ENCODE data around the gene TIAL1.

The TIAL1 gene

DNA sequence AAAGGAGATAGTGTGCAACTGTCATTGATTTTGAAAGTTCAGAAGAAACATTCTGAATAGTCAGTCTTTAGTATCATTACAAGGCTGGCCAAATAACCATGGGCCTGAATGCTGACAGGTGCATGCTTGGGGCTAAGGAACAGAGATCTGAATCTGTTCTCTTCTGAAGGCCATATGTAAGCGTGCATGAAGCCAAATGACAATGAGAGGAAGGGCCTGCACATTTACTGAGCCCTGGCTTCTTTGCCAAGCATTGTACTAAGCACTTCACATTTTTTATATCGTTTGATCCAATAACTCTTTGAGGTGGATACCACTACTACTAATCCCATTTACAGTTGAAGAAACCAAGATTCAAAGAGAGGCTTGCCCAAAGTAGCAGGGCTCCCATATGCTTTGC, 22.5 kb upstream of the TIAL1 start:
- Histone ChIP-seq H3K27me3 (replicated peaks; ENCODE audit: control insufficient read depth, insufficient read depth, low read length) (no peaks in the 10 kb centered on the region), H3K4me3 (replicated peaks; ENCODE audit: low read depth, low read length) (no peak overlapping the region), H3K36me3 (ENCODE audit: control insufficient read depth, insufficient read depth, low read length) (no peaks in the 10 kb centered on the region)
- no peak for DNase-seq (ENCODE audit: extremely low read depth, insufficient read length)
- TF ChIP-seq, protein P1, sequence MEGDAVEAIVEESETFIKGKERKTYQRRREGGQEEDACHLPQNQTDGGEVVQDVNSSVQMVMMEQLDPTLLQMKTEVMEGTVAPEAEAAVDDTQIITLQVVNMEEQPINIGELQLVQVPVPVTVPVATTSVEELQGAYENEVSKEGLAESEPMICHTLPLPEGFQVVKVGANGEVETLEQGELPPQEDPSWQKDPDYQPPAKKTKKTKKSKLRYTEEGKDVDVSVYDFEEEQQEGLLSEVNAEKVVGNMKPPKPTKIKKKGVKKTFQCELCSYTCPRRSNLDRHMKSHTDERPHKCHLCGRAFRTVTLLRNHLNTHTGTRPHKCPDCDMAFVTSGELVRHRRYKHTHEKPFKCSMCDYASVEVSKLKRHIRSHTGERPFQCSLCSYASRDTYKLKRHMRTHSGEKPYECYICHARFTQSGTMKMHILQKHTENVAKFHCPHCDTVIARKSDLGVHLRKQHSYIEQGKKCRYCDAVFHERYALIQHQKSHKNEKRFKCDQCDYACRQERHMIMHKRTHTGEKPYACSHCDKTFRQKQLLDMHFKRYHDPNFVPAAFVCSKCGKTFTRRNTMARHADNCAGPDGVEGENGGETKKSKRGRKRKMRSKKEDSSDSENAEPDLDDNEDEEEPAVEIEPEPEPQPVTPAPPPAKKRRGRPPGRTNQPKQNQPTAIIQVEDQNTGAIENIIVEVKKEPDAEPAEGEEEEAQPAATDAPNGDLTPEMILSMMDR (IDR thresholded peaks at IDR 0.05; ENCODE audit: insufficient read depth, low read length, poor library complexity, severe bottlenecking), result no peak

DNA sequence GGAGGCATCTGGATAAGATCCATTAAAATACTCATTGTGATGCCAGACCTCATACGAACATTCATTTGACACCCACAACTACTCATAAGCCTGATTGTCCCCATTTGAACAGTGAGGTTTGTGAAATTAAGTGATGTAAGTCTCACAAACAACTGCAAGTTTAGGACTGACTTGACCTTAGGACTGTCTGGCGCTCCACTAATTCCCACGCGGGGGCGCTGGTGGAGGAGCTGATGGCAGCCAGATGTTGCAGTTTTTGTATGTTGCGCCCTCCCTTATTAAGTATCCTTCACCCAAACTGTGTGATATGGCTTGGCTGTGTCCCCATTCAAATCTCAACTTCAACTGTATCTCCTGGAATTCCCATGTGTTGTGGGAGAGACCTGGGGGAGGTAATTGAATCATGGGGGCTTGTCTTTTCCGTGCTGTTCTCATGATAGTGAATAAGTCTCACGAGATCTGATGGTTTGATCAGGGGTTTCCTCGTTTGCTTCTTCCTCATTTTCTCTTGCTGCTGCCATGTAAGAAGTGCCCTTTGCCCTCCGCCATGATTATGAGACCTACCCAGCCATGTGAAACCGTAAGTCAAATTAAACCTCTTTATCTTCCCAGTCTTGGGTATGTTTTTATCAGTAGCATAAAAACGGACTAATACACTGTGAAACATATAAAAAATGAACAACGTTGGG, 20.3 kb upstream of the TIAL1 start:
- no peaks in the 10 kb centered on the region for H3K27me3 ChIP-seq (replicated peaks; ENCODE audit: control insufficient read depth, insufficient read depth, low read length)
- H3K4me3 ChIP-seq (replicated peaks; ENCODE audit: low read depth, low read length), result no peak overlapping the region
- H3K36me3 ChIP-seq (ENCODE audit: control insufficient read depth, insufficient read depth, low read length), result no peaks in the 10 kb centered on the region
- no peak for DNase-seq (ENCODE audit: extremely low read depth, insufficient read length)
- TF ChIP-seq, protein P1 (IDR thresholded peaks at IDR 0.05; ENCODE audit: insufficient read depth, low read length, poor library complexity, severe bottlenecking), result no peak

DNA sequence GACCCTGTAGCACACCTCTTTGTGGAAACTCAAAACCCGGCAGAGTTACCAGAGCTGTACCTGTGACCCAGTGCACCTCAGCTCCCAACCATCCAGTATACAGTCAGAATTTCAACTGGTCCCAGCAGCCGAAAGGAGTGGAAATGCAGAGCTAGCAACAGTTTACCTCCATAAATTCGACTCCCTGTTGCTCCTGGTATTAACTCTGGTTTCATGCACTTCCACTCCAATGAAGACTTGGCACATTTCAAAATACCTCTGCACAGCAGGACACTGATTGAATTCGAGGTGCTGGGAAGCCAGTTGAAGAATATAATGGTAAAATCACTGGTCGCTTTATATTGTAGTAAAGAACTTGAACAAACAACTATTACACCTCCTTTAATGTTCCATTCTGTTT, 17.9 kb upstream of the TIAL1 start:
- DNase-seq (ENCODE audit: extremely low read depth, insufficient read length), result no peak
- Histone ChIP-seq H3K36me3 (ENCODE audit: control insufficient read depth, insufficient read depth, low read length) (no peaks in the 10 kb centered on the region), H3K4me3 (replicated peaks; ENCODE audit: low read depth, low read length) (no peak overlapping the region), H3K27me3 (replicated peaks; ENCODE audit: control insufficient read depth, insufficient read depth, low read length) (no peaks in the 10 kb centered on the region)
- TF ChIP-seq, protein P1 (IDR thresholded peaks at IDR 0.05; ENCODE audit: insufficient read depth, low read length, poor library complexity, severe bottlenecking), result no peak

DNA sequence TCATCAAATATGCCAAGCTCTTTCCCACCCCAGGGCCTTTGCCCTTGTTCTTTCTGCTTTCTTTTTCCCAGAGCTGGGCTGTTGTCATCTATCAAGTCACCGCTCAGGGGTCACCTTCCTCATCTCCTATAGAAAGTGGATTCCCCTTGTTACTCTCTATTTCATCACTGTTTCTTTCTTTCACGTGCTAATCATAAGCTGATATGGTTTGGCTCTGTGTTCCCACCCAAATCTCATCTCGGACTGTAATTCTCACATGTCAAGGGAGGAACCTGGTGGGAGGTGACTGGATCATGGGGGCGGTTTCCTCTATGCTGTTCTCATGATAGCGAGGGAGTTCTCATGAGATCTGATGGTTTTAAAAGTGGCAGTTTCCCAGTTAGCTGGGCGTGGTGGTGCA, 17.0 kb upstream of the TIAL1 start:
- TF ChIP-seq, protein P1 (IDR thresholded peaks at IDR 0.05; ENCODE audit: insufficient read depth, low read length, poor library complexity, severe bottlenecking), result no peak
- DNase-seq (ENCODE audit: extremely low read depth, insufficient read length), result no peak
- no peak overlapping the region for H3K4me3 ChIP-seq (replicated peaks; ENCODE audit: low read depth, low read length)

DNA sequence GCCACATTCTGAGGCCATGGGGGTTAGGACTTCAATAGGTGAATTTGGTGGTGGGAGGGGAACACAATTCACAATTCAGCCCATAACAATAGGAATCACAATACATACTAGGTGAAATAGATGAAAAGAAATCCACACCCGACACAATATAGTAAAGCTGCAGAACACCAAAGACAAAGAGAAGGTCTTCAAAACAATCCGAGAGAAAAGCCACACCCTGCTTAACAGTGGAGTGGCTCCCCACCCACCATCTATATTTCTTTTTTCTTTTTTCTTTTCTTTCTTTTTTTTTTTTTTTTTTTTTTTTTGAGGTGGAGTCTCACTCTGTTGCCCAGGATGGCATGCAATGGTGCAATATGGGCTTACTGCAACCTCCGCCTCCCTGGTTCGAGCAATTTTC, 14.7 kb upstream of the TIAL1 start:
- TF ChIP-seq, protein P1 (IDR thresholded peaks at IDR 0.05; ENCODE audit: insufficient read depth, low read length, poor library complexity, severe bottlenecking), result no peak
- Histone ChIP-seq H3K27me3 (replicated peaks; ENCODE audit: control insufficient read depth, insufficient read depth, low read length) (no peaks in the 10 kb centered on the region), H3K4me3 (replicated peaks; ENCODE audit: low read depth, low read length) (no peak overlapping the region), H3K36me3 (ENCODE audit: control insufficient read depth, insufficient read depth, low read length) (no peaks in the 10 kb centered on the region)
- no peak for DNase-seq (ENCODE audit: extremely low read depth, insufficient read length)

More for the DNA sequence above, 17.0 kb upstream of the TIAL1 start:
- Histone ChIP-seq H3K36me3 (ENCODE audit: control insufficient read depth, insufficient read depth, low read length) (no peaks in the 10 kb centered on the region), H3K27me3 (replicated peaks; ENCODE audit: control insufficient read depth, insufficient read depth, low read length) (no peaks in the 10 kb centered on the region)

DNA sequence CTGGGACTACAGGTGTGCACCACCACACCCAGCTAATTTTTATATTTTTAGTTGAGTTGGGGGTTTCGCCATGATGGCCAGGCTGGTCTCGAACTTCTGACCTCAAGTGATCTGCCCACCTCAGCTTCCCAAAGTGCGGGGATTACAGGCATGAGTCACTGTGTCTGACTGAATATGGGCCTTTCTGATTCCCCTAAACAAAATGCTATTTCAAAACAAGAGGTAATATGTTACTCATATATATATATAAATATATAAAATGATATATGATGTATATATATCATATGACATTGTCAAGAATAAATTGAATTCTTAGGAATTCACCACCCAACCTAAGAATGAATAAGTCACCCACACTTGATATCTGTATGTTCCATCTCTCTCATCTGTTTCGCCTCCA, 12.8 kb upstream of the TIAL1 start:
- no peak for DNase-seq (ENCODE audit: extremely low read depth, insufficient read length)
- Histone ChIP-seq H3K27me3 (replicated peaks; ENCODE audit: control insufficient read depth, insufficient read depth, low read length) (no peaks in the 10 kb centered on the region), H3K4me3 (replicated peaks; ENCODE audit: low read depth, low read length) (no peak overlapping the region), H3K36me3 (ENCODE audit: control insufficient read depth, insufficient read depth, low read length) (no peaks in the 10 kb centered on the region)
- TF ChIP-seq, protein P1 (IDR thresholded peaks at IDR 0.05; ENCODE audit: insufficient read depth, low read length, poor library complexity, severe bottlenecking), result no peak

Data from GM06990 (cell line).